HEK293 (cell line): Measurements from ENCODE around the gene ZNF521.
A peak's percentile ranks its signal among the peaks of the same experiment; 100 is the strongest.

ENCODE experiments used
- CTCF ChIA-PET: fragments of 350-600 bp; formaldehyde crosslinking; extraction: SDS; loops from one replicate; lab custom pipeline; 2021; ENCODE audit warnings: antibody characterized with exemption; lab: Yijun Ruan, JAX
- POLR2A ChIA-PET: fragments of 300-600 bp; formaldehyde crosslinking; extraction: SDS; loops from one replicate; lab custom pipeline; 2020; ENCODE audit warnings: antibody characterized with exemption, inconsistent platforms; lab: Yijun Ruan, JAX
- H3K27ac ChIP-seq: fragments of 200-500 bp; sonication (Bioruptor generic); 2 replicates; pipeline ENCODE4 v1.5.1; 2014; ENCODE audit warnings: low read depth, low read length, control low read depth, inconsistent platforms; ENCODE audit errors: extremely low read depth
- H3K36me3 ChIP-seq, 2 experiments: fragments of 200-500 bp in 1 of 2; sonication (Bioruptor generic) in 1 of 2; 1 replicate in 1 of 2; 2 replicates in 1 of 2; pipeline ENCODE4 v1.5.1; 2014 to 2017; ENCODE audit warnings: inconsistent platforms in 2 of 2, low read length in 2 of 2; ENCODE audit not compliant: control insufficient read depth in 2 of 2, insufficient read depth in 1 of 2
- H3K4me1 ChIP-seq: fragments of 200-500 bp; sonication (Bioruptor generic); 2 replicates; pipeline ENCODE4 v1.5.1; 2014; ENCODE audit warnings: mild to moderate bottlenecking, low read length, inconsistent platforms; ENCODE audit not compliant: control insufficient read depth, insufficient read depth
- H3K4me3 ChIP-seq: 2 replicates; pipeline ENCODE4 v1.5.1; 2011; ENCODE audit warnings: low read depth, mild to moderate bottlenecking, control low read depth, low read length, moderate library complexity
- H3K9me3 ChIP-seq: fragments of 200-500 bp; sonication (Bioruptor generic); 2 replicates; pipeline ENCODE4 v1.5.1; 2014; ENCODE audit warnings: low read depth, low read length, inconsistent platforms; ENCODE audit not compliant: control insufficient read depth, insufficient read depth
- KLF1 ChIP-seq: fragments of 450-650 bp; formaldehyde crosslinking; IDR thresholded peaks from 2 replicates; pipeline ENCODE4 v1.5.1; 2016; ENCODE audit warnings: missing biosample characterization, missing genetic modification characterization
- KLF16 ChIP-seq: fragments of 450-650 bp; formaldehyde crosslinking; IDR thresholded peaks from 2 replicates; pipeline ENCODE4 v1.5.1; 2017; ENCODE audit warnings: missing biosample characterization, missing genetic modification characterization
- PRDM6 ChIP-seq: fragments of 450-650 bp; formaldehyde crosslinking; IDR thresholded peaks from 2 replicates; pipeline ENCODE4 v1.5.1; 2017; ENCODE audit warnings: missing biosample characterization, missing genetic modification characterization
- YY2 ChIP-seq: fragments of 450-650 bp; formaldehyde crosslinking; IDR thresholded peaks from 2 replicates; pipeline ENCODE4 v1.5.1; 2016; ENCODE audit warnings: missing biosample characterization, missing genetic modification characterization
- ZBTB11 ChIP-seq: fragments of 450-650 bp; formaldehyde crosslinking; conservative IDR thresholded peaks from 2 replicates; pipeline ENCODE4 v1.5.1; 2016; ENCODE audit warnings: low read depth, missing biosample characterization, missing genetic modification characterization
- ZBTB17 ChIP-seq: fragments of 450-650 bp; formaldehyde crosslinking; IDR thresholded peaks from 2 replicates; pipeline ENCODE4 v1.5.1; 2016; ENCODE audit warnings: missing biosample characterization, missing genetic modification characterization
- ZBTB49 ChIP-seq: fragments of 450-650 bp; formaldehyde crosslinking; IDR thresholded peaks from 2 replicates; pipeline ENCODE4 v1.5.1; 2016; ENCODE audit warnings: missing biosample characterization, missing genetic modification characterization, low read depth
- ZNF221 ChIP-seq: fragments of 450-650 bp; formaldehyde crosslinking; IDR thresholded peaks from 2 replicates; pipeline ENCODE4 v1.5.1; 2017; ENCODE audit warnings: missing biosample characterization, missing genetic modification characterization, borderline replicate concordance
- ZNF335 ChIP-seq: fragments of 450-650 bp; formaldehyde crosslinking; conservative IDR thresholded peaks from 2 replicates; pipeline ENCODE4 v1.5.1; 2016; ENCODE audit warnings: missing biosample characterization, missing genetic modification characterization
- ZNF362 ChIP-seq: fragments of 450-650 bp; formaldehyde crosslinking; IDR thresholded peaks from 2 replicates; pipeline ENCODE4 v1.5.1; 2016; ENCODE audit warnings: missing biosample characterization, missing genetic modification characterization
- ZNF514 ChIP-seq: fragments of 450-650 bp; formaldehyde crosslinking; IDR thresholded peaks from 2 replicates; pipeline ENCODE4 v1.5.1; 2016; ENCODE audit warnings: missing biosample characterization, missing genetic modification characterization
- ZSCAN30 ChIP-seq: fragments of 450-650 bp; IDR thresholded peaks from 2 replicates; pipeline ENCODE4 v1.5.1; 2018; ENCODE audit warnings: missing biosample characterization, mild to moderate bottlenecking, missing genetic modification characterization, moderate library complexity
- ZSCAN4 ChIP-seq: fragments of 450-650 bp; formaldehyde crosslinking; IDR thresholded peaks from 2 replicates; pipeline ENCODE4 v1.5.1; 2017; ENCODE audit warnings: missing biosample characterization, missing genetic modification characterization

ZNF521 gene

GRCh38 chr18:25329783-25330182 lies 22.2 kb downstream of the ZNF521 start (continued):
- TF ChIP-seq ZNF362 (0 out of 2 replicates have a peak, but pooled peaks have one; percentile 15), ZBTB11 (no peak), ZBTB49 (tag by site-specific recombination) (no peak), ZNF221 (tag by site-specific recombination) (no peak), ZSCAN30 (tag by site-specific recombination) (0 out of 2 replicates have a peak, but pooled peaks have one; percentile 33), YY2 (tag by site-specific recombination) (0 out of 2 replicates have a peak, but pooled peaks have one; percentile 37), KLF16 (tag by site-specific recombination) (0 out of 2 replicates have a peak, but pooled peaks have one; percentile 37)

- no peak overlapping the region for H3K4me3 ChIP-seq
- H3K9me3 ChIP-seq: no peaks in the 10 kb centered on the region
- H3K27ac ChIP-seq: no peak overlapping the region
- TF ChIP-seq ZNF335: peak; percentile 94
- TF ChIP-seq ZBTB17 (tag by site-specific recombination): peak; percentile 89
- TF ChIP-seq ZNF514: no peak
- H3K4me1 ChIP-seq: peaks cover 14% of the 10 kb centered on the region
- ChIA-PET CTCF (interaction anchor here (0.5 to 1.5 kb wide), 2 partner anchors 10 to 665 kb away, joined by 3 read pairs; no protein-coding TSS in a partner anchor), POLR2A (no interaction called here)
- no peaks in the 10 kb centered on the region for H3K36me3 ChIP-seq
Measured at GRCh38 chr18:25327584-25327983, 24.4 kb downstream of the ZNF521 start.

GRCh38 chr18:25326361-25326952 lies 25.5 kb downstream of the ZNF521 start:
- H3K4me3 ChIP-seq: no peak overlapping the region
- CTCF ChIA-PET: interaction anchor here (1.5 kb wide), 1 partner anchor 9 kb away, joined by 3 read pairs; no protein-coding TSS in a partner anchor
- peaks cover 14% of the 10 kb centered on the region for H3K4me1 ChIP-seq
- H3K36me3 ChIP-seq: 0 out of 3 replicates have a peak, but pooled peaks cover 0 to 1% of the 10 kb centered on the region in 2 experiments
- peak; percentile 93 for TF ChIP-seq PRDM6 (tag by site-specific recombination)
- no peak for TF ChIP-seq KLF1 (tag by site-specific recombination)
- TF ChIP-seq ZSCAN4 (tag by site-specific recombination): no peak
- TF ChIP-seq, all 188 proteins: peak for 1
- Histone ChIP-seq H3K27ac (no peak overlapping the region), H3K9me3 (no peaks in the 10 kb centered on the region)
- POLR2A ChIA-PET: no interaction called here
